GM12875 (cell line): ENCODE results near the gene LSAMP.

Experiments used
- H3K4me3 ChIP-seq: one replicate; pipeline ENCODE4 v1.5.1; 2011; ENCODE audit warnings: low read depth, low read length, control low read depth
- TF ChIP-seq, protein P1 (sequence below): IDR thresholded peaks from 2 replicates; pipeline ENCODE4 v1.5.1; 2011; ENCODE audit warnings: low read depth, mild to moderate bottlenecking, control low read depth, inconsistent platforms, low read length, moderate library complexity, borderline replicate concordance; ENCODE audit not compliant: insufficient read depth

The LSAMP gene

DNA sequence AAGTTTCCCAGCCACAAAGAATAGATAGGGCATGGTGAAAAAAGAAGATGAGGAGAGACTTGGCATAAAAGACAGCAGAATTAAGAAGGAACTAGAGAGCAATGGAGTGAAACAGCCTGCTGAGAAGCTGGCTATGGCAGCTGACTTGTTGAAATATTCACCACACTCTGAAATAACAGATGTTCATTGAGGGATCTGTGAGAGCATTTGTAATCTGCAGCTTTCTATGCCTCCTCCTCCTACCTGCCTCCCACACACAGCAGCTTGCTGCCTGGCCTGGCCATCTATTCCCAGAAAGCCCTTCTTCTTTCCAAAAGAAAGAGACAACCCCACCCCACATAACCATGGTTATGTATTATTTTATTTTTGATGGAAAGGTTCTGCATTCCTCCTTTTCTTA lies 518.1 kb downstream of the LSAMP start:
- no peak overlapping the region for H3K4me3 ChIP-seq
- TF ChIP-seq, protein P1, sequence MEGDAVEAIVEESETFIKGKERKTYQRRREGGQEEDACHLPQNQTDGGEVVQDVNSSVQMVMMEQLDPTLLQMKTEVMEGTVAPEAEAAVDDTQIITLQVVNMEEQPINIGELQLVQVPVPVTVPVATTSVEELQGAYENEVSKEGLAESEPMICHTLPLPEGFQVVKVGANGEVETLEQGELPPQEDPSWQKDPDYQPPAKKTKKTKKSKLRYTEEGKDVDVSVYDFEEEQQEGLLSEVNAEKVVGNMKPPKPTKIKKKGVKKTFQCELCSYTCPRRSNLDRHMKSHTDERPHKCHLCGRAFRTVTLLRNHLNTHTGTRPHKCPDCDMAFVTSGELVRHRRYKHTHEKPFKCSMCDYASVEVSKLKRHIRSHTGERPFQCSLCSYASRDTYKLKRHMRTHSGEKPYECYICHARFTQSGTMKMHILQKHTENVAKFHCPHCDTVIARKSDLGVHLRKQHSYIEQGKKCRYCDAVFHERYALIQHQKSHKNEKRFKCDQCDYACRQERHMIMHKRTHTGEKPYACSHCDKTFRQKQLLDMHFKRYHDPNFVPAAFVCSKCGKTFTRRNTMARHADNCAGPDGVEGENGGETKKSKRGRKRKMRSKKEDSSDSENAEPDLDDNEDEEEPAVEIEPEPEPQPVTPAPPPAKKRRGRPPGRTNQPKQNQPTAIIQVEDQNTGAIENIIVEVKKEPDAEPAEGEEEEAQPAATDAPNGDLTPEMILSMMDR, result no peak

DNA sequence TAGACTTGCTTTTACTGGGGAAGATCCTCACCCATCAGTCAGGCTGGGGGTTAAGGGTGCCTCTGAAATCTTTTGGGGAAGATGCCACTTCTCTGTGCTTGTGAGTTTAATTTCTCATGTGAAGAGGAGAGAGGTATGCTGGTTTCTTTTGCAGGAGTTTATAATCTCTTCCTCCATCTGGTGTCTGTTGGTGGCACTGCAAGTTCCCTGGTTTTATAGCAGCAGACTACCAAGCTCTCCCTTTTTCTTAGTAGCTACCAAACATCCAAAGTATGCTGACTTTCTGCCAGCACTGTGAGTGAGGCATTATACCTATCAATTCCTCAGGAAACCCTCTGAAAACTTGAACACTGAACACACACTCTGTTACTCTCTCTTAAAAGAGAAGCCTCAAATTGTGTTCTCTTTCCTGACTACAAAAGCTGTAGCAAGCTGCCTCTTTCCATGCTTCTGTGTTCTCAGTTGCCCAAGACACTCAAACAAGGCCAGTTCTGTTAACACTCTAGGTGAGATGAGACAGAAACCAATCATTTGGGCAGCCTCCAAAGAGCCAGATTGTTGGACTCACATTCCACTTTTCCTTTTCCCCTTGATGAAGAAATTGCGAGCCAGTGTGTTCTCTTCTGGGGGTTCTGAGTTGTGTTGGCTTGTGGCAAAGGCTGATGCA lies 522.5 kb downstream of the LSAMP start:
- TF ChIP-seq, protein P1, result peak; percentile 46; the same call in 1 of the 2 replicates
- H3K4me3 ChIP-seq, result no peak overlapping the region

DNA sequence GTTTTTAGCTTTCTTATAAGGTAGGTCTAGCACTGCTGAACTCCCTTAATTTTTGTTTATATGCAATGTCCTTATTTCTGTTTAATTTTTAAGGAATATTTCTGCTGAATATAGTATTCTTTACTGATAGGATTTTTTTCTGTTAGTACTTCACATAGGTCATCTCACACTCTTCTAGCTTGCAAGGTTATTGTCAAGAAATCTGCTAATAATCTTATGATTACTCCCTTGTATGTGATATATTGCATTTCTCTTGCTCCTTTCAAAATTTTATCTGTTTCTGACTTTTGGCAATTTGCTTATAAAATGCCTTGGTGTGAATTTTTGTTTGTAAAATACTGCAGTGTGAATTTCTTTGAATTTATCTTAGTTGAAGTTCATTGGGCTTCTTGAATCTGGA lies 523.6 kb downstream of the LSAMP start:
- TF ChIP-seq, protein P1, result no peak
- H3K4me3 ChIP-seq, result no peak overlapping the region

DNA sequence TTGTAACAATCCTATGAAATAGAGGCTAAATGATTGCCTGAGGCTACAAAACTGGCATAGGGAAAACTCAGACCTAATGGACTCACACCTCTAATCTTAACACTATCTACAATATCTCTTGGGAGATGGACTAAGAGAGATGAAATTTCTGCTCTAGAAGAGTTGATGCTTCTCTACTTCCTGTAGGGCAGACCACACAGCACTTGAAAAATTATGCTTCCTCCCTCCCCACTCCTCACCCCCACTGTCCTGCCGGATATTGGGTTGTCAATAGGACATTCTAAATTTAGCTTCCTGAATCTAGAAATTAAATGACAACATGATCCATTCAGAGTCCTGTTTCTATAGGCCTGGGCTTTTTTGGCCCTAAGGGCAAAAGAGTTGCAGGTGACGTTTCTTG lies 526.4 kb downstream of the LSAMP start:
- TF ChIP-seq, protein P1, result no peak
- H3K4me3 ChIP-seq, result no peak overlapping the region

DNA sequence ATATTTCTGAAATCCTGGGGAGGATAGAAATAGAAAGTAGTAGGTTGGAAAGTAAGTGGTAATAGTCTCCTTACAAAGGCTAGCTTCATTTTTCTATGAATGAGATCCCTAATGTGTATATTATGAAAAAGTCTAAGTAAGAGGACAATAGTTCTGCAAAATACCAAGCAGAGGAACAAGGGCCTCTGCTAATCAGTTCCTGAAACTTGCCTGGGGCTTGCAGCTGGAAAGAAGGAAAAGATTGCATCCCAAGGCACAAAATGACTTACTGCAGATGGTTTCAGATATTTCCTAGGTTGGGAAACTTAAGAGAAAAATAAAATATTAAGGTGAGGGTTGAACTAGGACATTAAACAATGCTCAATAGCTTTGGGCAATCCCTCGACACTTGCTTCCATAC lies 528.4 kb downstream of the LSAMP start:
- H3K4me3 ChIP-seq, result no peak overlapping the region
- TF ChIP-seq, protein P1, result no peak

DNA sequence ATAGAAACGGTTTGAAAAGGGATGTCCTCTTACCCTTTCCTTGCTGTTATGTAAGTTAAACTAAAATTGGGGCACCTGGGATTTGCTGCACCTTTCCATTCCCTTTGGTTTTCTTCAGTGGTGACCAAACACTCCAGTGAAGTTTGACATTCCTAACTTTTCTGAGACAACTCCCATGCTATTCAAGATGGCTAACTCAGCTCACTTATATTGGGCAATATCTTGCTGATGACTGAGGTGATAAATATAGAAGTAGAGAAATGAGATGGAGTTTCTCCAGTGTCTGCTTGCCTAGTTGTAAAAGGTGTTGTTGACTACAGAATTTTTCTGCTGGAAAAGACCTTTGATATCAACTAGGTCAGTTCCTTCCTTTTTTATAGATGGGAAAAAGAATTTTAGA lies 530.2 kb downstream of the LSAMP start:
- H3K4me3 ChIP-seq, result no peak overlapping the region
- TF ChIP-seq, protein P1, result no peak

GRCh38 chr3:115913069-115913686 lies 532.1 kb downstream of the LSAMP start:
- TF ChIP-seq, protein P1, result 0 out of 2 replicates have a peak, but pooled peaks have one; percentile 2
- H3K4me3 ChIP-seq, result no peak overlapping the region
